AG09309 (cell line): ENCODE measurements around the gene C3orf22.

Experiments
- DNase-seq: peaks from one replicate; pipeline ENCODE4 v3.0.0-alpha.2; 2010; ENCODE audit warnings: low read depth
- H3K4me3 ChIP-seq: 2 replicates; pipeline ENCODE4 v1.5.1; 2011; ENCODE audit warnings: mild to moderate bottlenecking, low read depth, low read length, moderate library complexity; ENCODE audit not compliant: control insufficient read depth
- TF ChIP-seq, protein P1 (sequence below): IDR thresholded peaks from 2 replicates; pipeline ENCODE4 v1.5.1; 2011; ENCODE audit warnings: mild to moderate bottlenecking, low read depth, low read length, inconsistent platforms; ENCODE audit not compliant: insufficient read depth, control insufficient read depth; ENCODE audit errors: missing control alignments

Gene C3orf22

DNA sequence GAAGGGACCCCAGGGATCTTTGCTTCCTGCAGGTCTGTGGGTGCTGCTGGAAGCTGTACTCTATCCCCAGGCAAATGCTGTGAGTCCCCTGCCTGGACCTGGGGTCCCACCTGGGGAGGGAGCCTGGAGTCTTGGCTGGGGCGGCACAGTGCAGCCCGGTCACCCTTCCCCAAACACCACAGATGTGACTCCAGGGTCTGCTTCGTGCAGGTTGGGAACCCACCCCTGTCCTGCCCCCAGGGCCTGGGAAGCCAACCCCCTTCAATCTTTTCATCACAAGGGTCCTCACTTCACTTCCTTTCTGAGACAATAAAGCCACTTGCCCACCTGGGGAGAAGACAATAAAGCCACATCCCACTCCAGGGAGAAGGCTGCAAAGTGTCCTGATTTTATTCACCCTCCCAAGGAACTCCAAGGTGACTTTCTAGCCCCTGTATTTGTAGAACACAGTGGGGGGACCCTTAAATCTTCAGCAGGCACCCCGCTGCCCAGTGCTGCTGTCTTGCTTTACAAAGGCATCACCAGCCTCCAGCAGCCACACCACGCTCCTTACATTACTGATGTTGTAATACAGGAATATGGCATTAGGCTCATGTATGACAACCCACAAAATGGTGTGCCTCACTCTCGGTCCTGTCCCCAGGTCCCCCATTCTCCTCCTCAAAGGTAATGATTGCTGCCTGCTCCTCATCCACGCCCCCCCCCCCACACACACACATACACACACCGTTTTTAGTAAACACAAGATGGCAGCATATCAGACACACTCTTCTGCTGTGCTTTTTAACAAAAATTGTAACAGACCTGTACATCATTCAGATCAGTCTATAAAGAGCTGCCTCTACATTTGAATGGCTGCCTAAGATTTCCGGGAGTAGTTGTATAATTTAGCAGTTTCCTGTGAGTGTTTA lies 9.9 kb downstream of the C3orf22 start:
- TF ChIP-seq, protein P1, sequence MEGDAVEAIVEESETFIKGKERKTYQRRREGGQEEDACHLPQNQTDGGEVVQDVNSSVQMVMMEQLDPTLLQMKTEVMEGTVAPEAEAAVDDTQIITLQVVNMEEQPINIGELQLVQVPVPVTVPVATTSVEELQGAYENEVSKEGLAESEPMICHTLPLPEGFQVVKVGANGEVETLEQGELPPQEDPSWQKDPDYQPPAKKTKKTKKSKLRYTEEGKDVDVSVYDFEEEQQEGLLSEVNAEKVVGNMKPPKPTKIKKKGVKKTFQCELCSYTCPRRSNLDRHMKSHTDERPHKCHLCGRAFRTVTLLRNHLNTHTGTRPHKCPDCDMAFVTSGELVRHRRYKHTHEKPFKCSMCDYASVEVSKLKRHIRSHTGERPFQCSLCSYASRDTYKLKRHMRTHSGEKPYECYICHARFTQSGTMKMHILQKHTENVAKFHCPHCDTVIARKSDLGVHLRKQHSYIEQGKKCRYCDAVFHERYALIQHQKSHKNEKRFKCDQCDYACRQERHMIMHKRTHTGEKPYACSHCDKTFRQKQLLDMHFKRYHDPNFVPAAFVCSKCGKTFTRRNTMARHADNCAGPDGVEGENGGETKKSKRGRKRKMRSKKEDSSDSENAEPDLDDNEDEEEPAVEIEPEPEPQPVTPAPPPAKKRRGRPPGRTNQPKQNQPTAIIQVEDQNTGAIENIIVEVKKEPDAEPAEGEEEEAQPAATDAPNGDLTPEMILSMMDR, result no peak
- H3K4me3 ChIP-seq, result no peak overlapping the region
- DNase-seq, result no peak

DNA sequence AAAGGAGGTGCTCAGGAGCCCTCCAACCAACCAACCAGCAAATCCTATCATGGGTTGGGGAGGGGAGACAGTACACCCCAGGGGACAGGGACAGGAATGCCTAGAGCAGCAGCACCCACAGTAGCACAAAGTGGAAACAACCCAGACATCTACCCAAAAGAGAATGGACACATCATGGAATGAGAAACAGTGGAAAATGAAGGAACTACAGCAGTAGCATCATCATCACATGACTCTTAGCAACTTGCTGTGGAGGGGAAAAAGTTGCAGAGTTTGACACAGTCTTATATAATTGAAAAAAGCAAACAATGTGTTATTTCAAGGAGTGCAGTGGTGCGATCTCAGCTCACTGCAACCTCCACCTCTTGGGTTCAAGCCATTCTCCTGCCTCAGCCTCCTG lies 11.0 kb downstream of the C3orf22 start:
- DNase-seq, result no peak
- TF ChIP-seq, protein P1, result no peak
- no peak overlapping the region for H3K4me3 ChIP-seq

DNA sequence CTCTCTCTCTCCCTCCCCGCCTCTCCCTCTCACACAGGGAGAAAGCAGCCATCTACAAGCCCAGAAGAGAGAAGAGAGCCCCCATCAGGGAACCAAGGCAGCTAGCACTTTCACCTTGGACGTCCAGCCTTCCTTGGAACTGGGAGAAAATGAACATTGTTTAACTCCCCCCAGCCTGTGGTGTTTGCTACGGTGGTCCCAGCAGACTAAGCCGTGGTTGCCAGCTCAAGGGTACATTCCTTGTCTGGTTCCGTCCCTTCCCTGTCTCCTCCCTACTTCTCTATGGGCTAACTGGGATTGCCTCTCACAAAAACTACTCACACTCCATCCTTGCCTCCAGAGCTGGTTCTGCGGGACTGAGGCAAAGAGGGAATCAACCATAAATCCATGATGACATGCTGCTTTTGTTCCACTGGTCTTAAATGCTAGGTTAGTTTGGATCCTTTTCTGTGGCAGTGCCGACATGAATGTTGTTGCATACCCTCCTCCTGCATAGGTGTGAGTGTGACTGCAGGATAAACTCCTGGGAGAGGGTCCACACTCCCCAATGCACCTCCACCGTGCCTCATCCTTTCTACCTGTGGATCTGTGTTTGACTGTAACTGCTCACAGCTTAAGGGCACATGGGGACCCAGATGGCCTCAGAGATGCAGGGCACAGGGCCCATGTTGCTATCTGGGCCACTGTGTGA lies 12.0 kb downstream of the C3orf22 start:
- DNase-seq, result no peak
- TF ChIP-seq, protein P1, result no peak
- H3K4me3 ChIP-seq, result no peak overlapping the region

DNA sequence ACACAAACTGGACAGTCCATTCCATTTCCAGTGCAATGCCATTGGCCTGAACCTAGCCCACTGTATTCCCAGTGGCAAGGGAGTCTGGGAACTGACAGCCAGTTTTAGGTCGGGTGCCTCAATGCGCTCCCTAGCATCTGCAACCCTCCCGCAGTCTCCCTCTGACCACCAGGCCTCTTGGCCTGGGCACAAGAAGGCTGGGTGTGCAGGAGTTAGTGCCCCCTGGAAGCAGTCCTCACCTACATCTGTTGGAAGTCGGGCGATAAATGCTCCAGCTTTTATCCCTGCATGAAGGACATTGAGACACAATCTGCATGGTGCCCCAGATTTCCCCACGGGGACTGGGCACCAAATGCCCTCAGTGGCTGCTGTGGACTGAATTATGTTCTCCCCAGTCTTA lies 12.7 kb downstream of the C3orf22 start:
- DNase-seq, result no peak
- no peak overlapping the region for H3K4me3 ChIP-seq
- TF ChIP-seq, protein P1, result no peak

DNA sequence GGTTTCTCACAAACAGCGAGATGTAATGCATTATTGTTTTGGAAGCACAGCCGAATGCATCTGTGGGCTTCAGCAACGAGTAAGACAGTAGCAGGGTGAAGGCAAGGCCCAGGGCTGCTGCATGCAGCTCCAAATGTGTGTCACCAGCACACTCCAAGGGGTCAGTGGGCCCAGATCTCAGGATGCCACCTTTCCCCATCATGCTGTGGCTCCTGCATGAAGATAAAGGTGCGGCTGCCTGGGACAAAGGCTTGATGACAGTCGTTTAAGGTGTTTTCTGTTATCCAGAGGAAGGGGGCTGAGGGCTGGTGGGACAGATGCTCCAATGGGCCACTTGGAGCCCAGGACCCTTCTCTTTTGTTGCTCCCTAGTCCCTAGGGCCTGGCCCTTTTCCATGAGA lies 13.2 kb downstream of the C3orf22 start:
- DNase-seq, result no peak
- no peak overlapping the region for H3K4me3 ChIP-seq
- TF ChIP-seq, protein P1, result no peak

DNA sequence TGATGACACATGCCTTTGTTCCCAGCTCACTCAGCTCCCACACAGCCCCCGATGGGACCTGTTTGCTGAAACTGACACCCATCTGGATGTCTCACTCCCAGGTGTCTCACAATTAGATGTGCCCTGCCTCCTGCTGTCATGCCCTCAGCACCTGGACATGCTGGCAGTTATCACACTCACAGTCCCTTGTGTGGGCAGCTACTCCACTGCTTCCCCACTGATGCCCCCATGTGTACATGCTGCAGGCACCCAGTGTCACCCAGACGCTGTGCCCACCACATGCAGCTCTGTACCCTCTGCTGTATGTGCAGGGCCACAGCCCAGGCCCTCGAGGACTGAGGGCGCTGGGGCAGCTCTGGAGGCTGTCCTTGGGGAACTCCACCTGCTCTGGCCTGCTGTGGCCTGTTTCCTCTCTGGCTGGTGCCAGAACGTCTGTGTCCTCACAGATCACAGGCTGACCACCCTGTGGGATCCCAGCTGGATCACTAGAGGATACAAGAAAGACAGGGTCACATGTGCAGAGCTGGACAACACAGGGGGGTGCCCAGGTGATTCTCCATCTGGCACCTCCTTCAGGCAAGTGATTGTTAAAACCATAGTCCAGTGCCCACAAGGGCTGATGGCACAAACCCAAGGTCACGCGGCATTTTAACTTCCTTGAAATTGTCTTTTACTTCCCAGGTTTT lies 14.0 kb downstream of the C3orf22 start:
- DNase-seq, result no peak

More for the DNA sequence above, 14.0 kb downstream of the C3orf22 start:
- TF ChIP-seq, protein P1, result no peak
- no peak overlapping the region for H3K4me3 ChIP-seq
